SH-SY5Y (cell line): Measurements from ENCODE around the gene FOXP3.

Experiments
- GATA2 ChIP-seq: IDR thresholded peaks from 2 replicates; pipeline ENCODE4 v1.6.1; 2011; ENCODE audit warnings: mild to moderate bottlenecking, low read depth, low read length
- GATA3 ChIP-seq: IDR thresholded peaks from 2 replicates; pipeline ENCODE4 v1.6.1; 2011; ENCODE audit warnings: low read depth, mild to moderate bottlenecking, low read length, moderate library complexity

DNA sequence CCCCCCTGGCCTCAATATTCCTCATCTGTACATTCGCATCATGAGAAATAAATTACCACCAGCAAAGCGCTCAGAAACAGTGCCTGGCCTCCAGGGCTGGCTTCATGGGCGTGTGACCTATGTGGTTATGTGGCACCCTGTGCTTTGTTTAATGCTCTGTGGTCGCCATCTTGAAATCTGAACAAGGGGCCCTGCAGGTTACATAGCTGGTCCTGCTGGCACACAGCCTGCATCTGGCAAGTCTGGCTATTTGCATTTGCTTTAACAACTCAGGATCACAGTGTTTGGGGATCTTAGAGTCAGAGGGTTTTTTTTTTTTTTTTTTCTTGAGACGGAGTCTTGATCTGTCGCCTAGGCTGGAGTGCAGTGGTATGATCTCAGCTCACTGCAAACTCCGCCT lies 9.9 kb downstream of the FOXP3 start:
- TF ChIP-seq GATA2 (no peak), GATA3 (no peak)
